ENCODE data around the gene ADAMTS17.

Gene ADAMTS17

GRCh38 chr15:100276506-100276905 is 65.3 kb downstream of the ADAMTS17 start:
- in situ Hi-C loops (cut with MboI; ENCODE audit: low sequenced_read_pairs, unreplicated experiment) = no loop called here
- DNase-seq (ENCODE audit: low spot score) = no peak

DNA sequence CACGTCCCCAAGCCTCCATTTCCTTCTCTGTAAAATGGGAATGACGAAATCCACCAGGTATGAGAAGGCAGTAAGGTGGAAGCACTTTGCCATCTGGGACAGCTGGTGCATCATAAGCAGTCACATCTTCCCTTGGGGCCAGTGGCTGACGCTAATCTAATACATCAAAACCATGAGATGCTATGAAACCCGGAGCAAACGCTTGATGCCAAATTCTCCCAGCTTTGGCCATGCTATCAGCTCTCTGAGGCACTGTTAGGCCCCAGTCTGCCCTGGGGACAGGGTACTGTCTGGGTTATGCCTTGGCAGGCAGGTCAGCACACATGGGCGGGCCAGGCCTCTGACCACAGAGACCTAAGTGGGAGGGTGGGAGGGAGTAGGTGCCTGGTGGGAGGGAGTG is 66.1 kb downstream of the ADAMTS17 start:
- TF ChIP-seq, protein P1, sequence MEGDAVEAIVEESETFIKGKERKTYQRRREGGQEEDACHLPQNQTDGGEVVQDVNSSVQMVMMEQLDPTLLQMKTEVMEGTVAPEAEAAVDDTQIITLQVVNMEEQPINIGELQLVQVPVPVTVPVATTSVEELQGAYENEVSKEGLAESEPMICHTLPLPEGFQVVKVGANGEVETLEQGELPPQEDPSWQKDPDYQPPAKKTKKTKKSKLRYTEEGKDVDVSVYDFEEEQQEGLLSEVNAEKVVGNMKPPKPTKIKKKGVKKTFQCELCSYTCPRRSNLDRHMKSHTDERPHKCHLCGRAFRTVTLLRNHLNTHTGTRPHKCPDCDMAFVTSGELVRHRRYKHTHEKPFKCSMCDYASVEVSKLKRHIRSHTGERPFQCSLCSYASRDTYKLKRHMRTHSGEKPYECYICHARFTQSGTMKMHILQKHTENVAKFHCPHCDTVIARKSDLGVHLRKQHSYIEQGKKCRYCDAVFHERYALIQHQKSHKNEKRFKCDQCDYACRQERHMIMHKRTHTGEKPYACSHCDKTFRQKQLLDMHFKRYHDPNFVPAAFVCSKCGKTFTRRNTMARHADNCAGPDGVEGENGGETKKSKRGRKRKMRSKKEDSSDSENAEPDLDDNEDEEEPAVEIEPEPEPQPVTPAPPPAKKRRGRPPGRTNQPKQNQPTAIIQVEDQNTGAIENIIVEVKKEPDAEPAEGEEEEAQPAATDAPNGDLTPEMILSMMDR (IDR thresholded peaks at IDR 0.05; ENCODE audit: borderline replicate concordance, control extremely low read depth, extremely low read depth, insufficient read depth, missing control alignments) = no peak
- in situ Hi-C loops (cut with MboI; ENCODE audit: low sequenced_read_pairs, unreplicated experiment) = no loop called here
- no peak for DNase-seq (ENCODE audit: low spot score)

More at GRCh38 chr15:100276506-100276905, 65.3 kb downstream of the ADAMTS17 start:
- TF ChIP-seq, protein P1 (IDR thresholded peaks at IDR 0.05; ENCODE audit: borderline replicate concordance, control extremely low read depth, extremely low read depth, insufficient read depth, missing control alignments) = no peak

- no peak for DNase-seq (ENCODE audit: low spot score)
- TF ChIP-seq, protein P1 (IDR thresholded peaks at IDR 0.05; ENCODE audit: borderline replicate concordance, control extremely low read depth, extremely low read depth, insufficient read depth, missing control alignments) = no peak
- in situ Hi-C loops (cut with MboI; ENCODE audit: low sequenced_read_pairs, unreplicated experiment) = no loop called here
Measured at GRCh38 chr15:100269831-100270230, 71.9 kb downstream of the ADAMTS17 start.

DNA sequence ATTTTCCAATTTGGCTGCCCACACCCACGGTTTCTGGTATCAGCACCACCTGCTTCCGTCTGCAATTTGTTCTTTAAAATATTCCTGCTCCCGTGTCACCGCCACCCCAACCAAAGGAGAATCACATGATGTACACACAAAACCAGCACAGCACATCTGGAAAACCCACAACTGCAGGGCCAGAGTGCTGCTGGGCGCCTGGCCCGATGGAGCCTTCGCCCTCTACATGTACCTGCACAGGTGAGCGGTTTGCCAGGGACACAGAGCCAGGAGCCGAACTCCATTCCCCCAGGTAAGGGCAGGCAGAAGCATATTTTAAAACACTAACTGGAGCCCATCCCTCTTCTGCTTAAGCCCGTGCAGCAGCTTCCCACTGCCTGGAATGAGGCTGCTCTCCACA is 75.6 kb downstream of the ADAMTS17 start:
- no peak for DNase-seq (ENCODE audit: low spot score)
- in situ Hi-C loops (cut with MboI; ENCODE audit: low sequenced_read_pairs, unreplicated experiment) = no loop called here
- TF ChIP-seq, protein P1 (IDR thresholded peaks at IDR 0.05; ENCODE audit: borderline replicate concordance, control extremely low read depth, extremely low read depth, insufficient read depth, missing control alignments) = no peak

GRCh38 chr15:100265641-100266035 is 76.1 kb downstream of the ADAMTS17 start:
- TF ChIP-seq, protein P1 (IDR thresholded peaks at IDR 0.05; ENCODE audit: borderline replicate concordance, control extremely low read depth, extremely low read depth, insufficient read depth, missing control alignments) = no peak
- no peak for DNase-seq (ENCODE audit: low spot score)
- in situ Hi-C loops (cut with MboI; ENCODE audit: low sequenced_read_pairs, unreplicated experiment) = no loop called here

GRCh38 chr15:100264994-100265640 is 76.7 kb downstream of the ADAMTS17 start:
- no peak for DNase-seq (ENCODE audit: low spot score)
- TF ChIP-seq, protein P1 (IDR thresholded peaks at IDR 0.05; ENCODE audit: borderline replicate concordance, control extremely low read depth, extremely low read depth, insufficient read depth, missing control alignments) = no peak
- in situ Hi-C loops (cut with MboI; ENCODE audit: low sequenced_read_pairs, unreplicated experiment) = no loop called here

Measured in GM13976 (cell line).